ENCODE data around the gene KIF20B.
"Not testable (repeated sequence)": the region's sequence is repeated elsewhere in the genome, so short reads cannot be mapped to it uniquely, and the experiment has no call there.

KIF20B gene

GRCh38 chr10:89684604-89685003 lies 16.8 kb upstream of the KIF20B start:
- no peak for DNase-seq (ENCODE audit: low spot score)

GRCh38 chr10:89685936-89686335 lies 15.5 kb upstream of the KIF20B start:
- DNase-seq (ENCODE audit: low spot score) = no peak

GRCh38 chr10:89690027-89690426 lies 11.4 kb upstream of the KIF20B start:
- no peak for DNase-seq (ENCODE audit: low spot score)

- DNase-seq (ENCODE audit: low spot score) = no peak
These were observed 9.0 kb upstream of the KIF20B start for GRCh38 chr10:89692416-89692815.

- no peak for DNase-seq (ENCODE audit: low spot score)
These were observed 8.2 kb upstream of the KIF20B start for GRCh38 chr10:89693176-89693575.

GRCh38 chr10:89695307-89695706 lies 6.1 kb upstream of the KIF20B start:
- no peak for DNase-seq (ENCODE audit: low spot score)

GRCh38 chr10:89697946-89698345 lies 3.4 kb upstream of the KIF20B start:
- DNase-seq (ENCODE audit: low spot score) = no peak

GRCh38 chr10:89699581-89700064 lies 1.8 kb upstream of the KIF20B start:
- DNase-seq (ENCODE audit: low spot score) = peak; percentile 31

GRCh38 chr10:89700923-89701241 lies 508 bp upstream of the KIF20B start:
- no peak for DNase-seq (ENCODE audit: low spot score)

GRCh38 chr10:89702121-89702480 lies 711 bp downstream of the KIF20B start:
- DNase-seq (ENCODE audit: low spot score) = no peak

GRCh38 chr10:89705466-89705865 lies 4.1 kb downstream of the KIF20B start:
- DNase-seq (ENCODE audit: low spot score) = no peak

- DNase-seq (ENCODE audit: low spot score) = no peak
These were observed 4.6 kb downstream of the KIF20B start for GRCh38 chr10:89706011-89706410.

GRCh38 chr10:89707372-89707771 lies 6.0 kb downstream of the KIF20B start:
- DNase-seq (ENCODE audit: low spot score) = no peak

GRCh38 chr10:89710753-89711152 lies 9.4 kb downstream of the KIF20B start:
- DNase-seq (ENCODE audit: low spot score) = no peak

GRCh38 chr10:89734616-89735015 lies 33.2 kb downstream of the KIF20B start:
- DNase-seq (ENCODE audit: low spot score) = no peak

- no peak for DNase-seq (ENCODE audit: low spot score)
These were observed 37.3 kb downstream of the KIF20B start for GRCh38 chr10:89738551-89739209.

GRCh38 chr10:89741126-89741762 lies 39.9 kb downstream of the KIF20B start:
- no peak for DNase-seq (ENCODE audit: low spot score)

- no peak for DNase-seq (ENCODE audit: low spot score)
These were observed 42.6 kb downstream of the KIF20B start for GRCh38 chr10:89744026-89744425.

- DNase-seq (ENCODE audit: low spot score) = no peak
These were observed 44.5 kb downstream of the KIF20B start for GRCh38 chr10:89745903-89746302.

- DNase-seq (ENCODE audit: low spot score) = no peak
These were observed 49.1 kb downstream of the KIF20B start for GRCh38 chr10:89750441-89750840.

- DNase-seq (ENCODE audit: low spot score) = no peak
These were observed 54.0 kb downstream of the KIF20B start for GRCh38 chr10:89755374-89755773.

GRCh38 chr10:89759531-89759930 lies 58.1 kb downstream of the KIF20B start:
- no peak for DNase-seq (ENCODE audit: low spot score)

- not testable (repeated sequence) for DNase-seq (ENCODE audit: low spot score)
These were observed 62.3 kb downstream of the KIF20B start for GRCh38 chr10:89763671-89764070.

GRCh38 chr10:89771684-89772083 lies 70.3 kb downstream of the KIF20B start:
- DNase-seq (ENCODE audit: low spot score) = no peak
